ENCODE results near the gene MRC2. TPM values are rescaled to one million over a fixed set of nuclear protein-coding genes. Genes with fewer than 3 reads are reported as not detected.

The MRC2 gene
- total RNA-seq, 4 donors from 2014 or later = 51.9 to 117 (median 78.0) TPM

DNA sequence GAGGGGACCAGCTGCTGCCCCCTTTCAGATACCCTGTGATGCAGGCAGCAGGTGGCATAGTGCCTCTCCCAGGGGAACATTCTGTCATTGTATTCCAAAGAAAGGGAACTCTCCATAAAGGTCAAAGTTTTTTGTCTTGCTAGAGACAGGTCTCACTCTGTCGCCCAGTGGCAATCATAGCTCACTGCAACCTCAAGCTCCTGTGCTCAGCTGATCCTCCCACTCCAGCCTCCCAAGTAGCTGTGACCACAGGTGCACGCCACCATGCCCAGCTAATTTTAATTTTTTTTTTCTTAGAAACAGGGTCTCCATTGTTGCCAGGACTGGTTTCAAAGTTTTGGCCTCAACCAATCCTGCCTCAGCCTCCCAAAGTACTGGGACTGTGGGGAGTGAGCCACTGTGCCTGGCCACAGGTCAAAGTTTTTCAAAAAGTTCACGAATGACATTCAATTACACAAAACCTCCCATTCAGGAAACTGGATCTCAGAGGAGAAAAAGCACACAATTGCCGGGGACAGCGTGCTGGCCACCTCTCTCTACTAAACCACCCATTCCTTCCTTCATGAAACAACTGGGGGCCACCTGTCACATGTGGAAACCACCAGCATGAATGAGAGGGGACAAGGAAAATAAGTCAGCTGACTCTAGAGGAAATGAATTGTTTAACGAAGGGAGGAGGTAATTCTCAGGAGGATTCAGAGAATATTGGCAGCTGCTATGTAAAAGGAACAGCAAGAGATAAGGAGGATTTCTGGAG is 100.6 kb downstream of the MRC2 start:
- 51 to 57% methylated on average over 6 of the region's 6 CpGs for WGBS, 2 donors

DNA sequence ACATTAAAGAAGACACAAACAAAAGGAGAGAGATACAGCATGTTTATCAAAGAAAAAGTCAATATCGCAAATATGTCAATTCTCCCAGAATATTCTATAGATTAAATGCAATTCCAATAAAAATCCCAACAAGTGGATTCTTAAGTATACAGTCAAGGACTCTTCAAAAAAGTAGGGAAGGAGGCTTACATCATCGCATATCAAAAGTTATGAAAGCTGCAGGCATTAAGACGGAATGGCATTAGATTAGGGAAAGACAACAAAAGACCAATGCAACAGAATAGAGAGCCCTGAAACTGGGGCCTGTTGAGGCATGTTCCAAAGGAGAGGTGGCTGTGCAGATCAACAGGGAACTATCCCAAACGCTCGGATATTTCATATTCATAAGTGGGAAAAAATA is 104.7 kb downstream of the MRC2 start:
- no peak for DNase-seq (ENCODE audit: low spot score in 2 of 2)
- TF ChIP-seq, protein P1, sequence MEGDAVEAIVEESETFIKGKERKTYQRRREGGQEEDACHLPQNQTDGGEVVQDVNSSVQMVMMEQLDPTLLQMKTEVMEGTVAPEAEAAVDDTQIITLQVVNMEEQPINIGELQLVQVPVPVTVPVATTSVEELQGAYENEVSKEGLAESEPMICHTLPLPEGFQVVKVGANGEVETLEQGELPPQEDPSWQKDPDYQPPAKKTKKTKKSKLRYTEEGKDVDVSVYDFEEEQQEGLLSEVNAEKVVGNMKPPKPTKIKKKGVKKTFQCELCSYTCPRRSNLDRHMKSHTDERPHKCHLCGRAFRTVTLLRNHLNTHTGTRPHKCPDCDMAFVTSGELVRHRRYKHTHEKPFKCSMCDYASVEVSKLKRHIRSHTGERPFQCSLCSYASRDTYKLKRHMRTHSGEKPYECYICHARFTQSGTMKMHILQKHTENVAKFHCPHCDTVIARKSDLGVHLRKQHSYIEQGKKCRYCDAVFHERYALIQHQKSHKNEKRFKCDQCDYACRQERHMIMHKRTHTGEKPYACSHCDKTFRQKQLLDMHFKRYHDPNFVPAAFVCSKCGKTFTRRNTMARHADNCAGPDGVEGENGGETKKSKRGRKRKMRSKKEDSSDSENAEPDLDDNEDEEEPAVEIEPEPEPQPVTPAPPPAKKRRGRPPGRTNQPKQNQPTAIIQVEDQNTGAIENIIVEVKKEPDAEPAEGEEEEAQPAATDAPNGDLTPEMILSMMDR (IDR thresholded peaks at IDR 0.05) = no peak
- TF ChIP-seq POLR2A (IDR thresholded peaks at IDR 0.05) (no peak), EP300 (IDR thresholded peaks at IDR 0.05) (no peak)
- no peak overlapping the region for H3K27ac ChIP-seq

More for the DNA sequence above, 100.6 kb downstream of the MRC2 start:
- H3K27me3 ChIP-seq = no peaks in the 10 kb centered on the region
- no peak overlapping the region for H3K27ac ChIP-seq
- no peaks in the 10 kb centered on the region for H3K36me3 ChIP-seq
- TF ChIP-seq, protein P1 (IDR thresholded peaks at IDR 0.05) = no peak
- TF ChIP-seq POLR2A (IDR thresholded peaks at IDR 0.05) (no peak), EP300 (IDR thresholded peaks at IDR 0.05) (no peak)
- H3K9me3 ChIP-seq = no peaks in the 10 kb centered on the region
- no peak overlapping the region for H3K4me3 ChIP-seq
- no peak for DNase-seq (ENCODE audit: low spot score in 2 of 2)
- H3K4me1 ChIP-seq = no peaks in the 10 kb centered on the region

DNA sequence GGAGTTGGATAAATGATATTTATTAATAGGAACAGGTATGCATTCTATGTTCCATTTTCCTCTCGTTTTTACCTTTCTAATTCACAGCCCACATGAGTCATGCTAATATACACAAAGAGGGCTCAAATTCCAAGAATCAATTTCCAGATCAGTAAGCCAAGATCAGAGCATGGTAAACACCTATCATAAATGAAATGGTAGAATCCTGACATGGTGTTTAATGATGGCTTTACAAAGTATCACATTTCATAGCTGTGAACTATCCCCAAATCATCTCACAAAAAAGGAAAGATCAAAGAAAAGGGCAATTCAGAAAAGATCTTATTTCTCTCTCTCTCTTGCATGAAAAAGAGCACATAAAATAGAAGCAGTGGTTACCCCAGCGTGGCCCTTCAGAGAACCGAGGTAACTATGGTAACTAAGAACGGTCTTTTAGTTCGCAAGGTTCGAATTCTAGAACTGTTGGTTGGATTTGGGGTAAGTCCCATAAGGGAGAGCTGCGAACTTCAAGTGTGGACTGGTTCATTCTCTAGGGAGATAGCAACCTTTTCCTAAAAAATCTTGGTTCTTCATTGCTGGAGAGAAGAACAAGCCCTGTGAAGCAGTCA is 107.7 kb downstream of the MRC2 start:
- H3K4me3 ChIP-seq = no peak overlapping the region
- no peaks in the 10 kb centered on the region for H3K4me1 ChIP-seq
- no peaks in the 10 kb centered on the region for H3K27me3 ChIP-seq
- no peak for DNase-seq (ENCODE audit: low spot score in 2 of 2)
- H3K36me3 ChIP-seq = no peaks in the 10 kb centered on the region
- no peak overlapping the region for H3K27ac ChIP-seq
- H3K9me3 ChIP-seq = no peaks in the 10 kb centered on the region
- TF ChIP-seq POLR2A (IDR thresholded peaks at IDR 0.05) (no peak), EP300 (IDR thresholded peaks at IDR 0.05) (no peak)
- TF ChIP-seq, protein P1 (IDR thresholded peaks at IDR 0.05) = no peak
- 74 to 75% methylated on average over 7 of the region's 7 CpGs for WGBS, 2 donors

More for the DNA sequence above, 104.7 kb downstream of the MRC2 start:
- WGBS, 2 donors = 71 to 77% methylated on average over 5 of the region's 5 CpGs
- H3K4me1 ChIP-seq = no peaks in the 10 kb centered on the region
- no peaks in the 10 kb centered on the region for H3K36me3 ChIP-seq
- no peaks in the 10 kb centered on the region for H3K9me3 ChIP-seq
- no peak overlapping the region for H3K4me3 ChIP-seq
- H3K27me3 ChIP-seq = no peaks in the 10 kb centered on the region

DNA sequence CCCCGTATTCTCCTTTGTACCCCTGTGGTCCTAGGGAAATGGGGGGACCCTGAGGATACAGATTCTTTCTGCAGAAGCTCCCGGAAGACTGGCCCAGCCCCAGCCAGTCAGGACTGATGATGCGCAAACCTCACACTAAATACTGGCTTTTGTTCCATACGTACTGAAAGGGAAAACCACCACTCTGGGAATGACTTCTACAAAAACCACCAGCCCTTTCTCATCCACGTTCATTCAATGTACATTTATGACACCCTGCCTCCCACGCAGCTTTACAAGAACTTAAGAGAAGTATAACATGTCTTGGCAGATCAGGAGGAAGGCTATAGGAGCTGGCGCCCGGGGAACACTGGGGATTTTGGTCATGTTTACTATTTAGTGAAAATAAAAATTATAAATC is 110.0 kb downstream of the MRC2 start:
- H3K4me3 ChIP-seq = no peak overlapping the region
- no peak for TF ChIP-seq POLR2A (IDR thresholded peaks at IDR 0.05)
- TF ChIP-seq, protein P1 (IDR thresholded peaks at IDR 0.05) = no peak
- H3K9me3 ChIP-seq = no peaks in the 10 kb centered on the region
- no peaks in the 10 kb centered on the region for H3K27me3 ChIP-seq
- H3K4me1 ChIP-seq = no peaks in the 10 kb centered on the region
- H3K27ac ChIP-seq = no peak overlapping the region
- no peak for DNase-seq (ENCODE audit: low spot score in 2 of 2)
- no peaks in the 10 kb centered on the region for H3K36me3 ChIP-seq
- WGBS, 2 donors = 63 to 81% methylated on average over 8 of the region's 8 CpGs

DNA sequence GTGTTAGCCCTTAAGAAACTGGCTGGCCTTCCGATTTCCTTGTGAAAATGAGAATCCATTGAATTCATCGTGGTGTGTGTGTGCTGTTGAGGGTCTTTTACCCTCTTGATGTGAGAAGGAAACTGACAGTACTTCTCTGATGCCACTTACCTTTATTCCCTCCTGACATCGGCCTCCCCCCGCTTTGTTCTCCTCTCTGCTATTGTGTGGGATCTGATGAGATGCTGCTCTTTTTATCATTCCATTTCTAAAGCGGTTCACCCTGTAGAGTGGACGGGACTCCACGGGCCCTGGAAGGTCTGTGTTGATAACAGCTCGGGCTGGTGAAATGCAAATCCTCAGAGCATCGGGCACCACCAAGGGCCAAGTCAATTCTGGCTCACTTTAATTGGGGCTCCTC is 110.8 kb downstream of the MRC2 start:
- TF ChIP-seq EP300 (IDR thresholded peaks at IDR 0.05) = no peak
- no peak for TF ChIP-seq POLR2A (IDR thresholded peaks at IDR 0.05)
- Histone ChIP-seq H3K9me3 (no peaks in the 10 kb centered on the region), H3K27me3 (no peaks in the 10 kb centered on the region), H3K4me1 (no peaks in the 10 kb centered on the region), H3K36me3 (no peaks in the 10 kb centered on the region), H3K27ac (no peak overlapping the region), H3K4me3 (no peak overlapping the region)
- whole genome bisulfite sequencing, 2 donors = 85 to 93% methylated on average over 9 of the region's 9 CpGs
- no peak for DNase-seq (ENCODE audit: low spot score in 2 of 2)

Measured in tibial nerve (tissue), 4 donors.